ENCODE results near the gene ACTR5.
"Not testable (repeated sequence)": the region's sequence is repeated elsewhere in the genome, so short reads cannot be mapped to it uniquely, and the experiment has no call there.

The ACTR5 gene

GRCh38 chr20:38810926-38811630 lies 62.8 kb downstream of the ACTR5 start:
- no peak for TF ChIP-seq CTCF (IDR thresholded peaks at IDR 0.05; ENCODE audit: control insufficient read depth, extremely low read depth, insufficient read depth)
- no peak for DNase-seq (ENCODE audit: low read depth)
- no peak overlapping the region for H3K4me3 ChIP-seq (ENCODE audit: low read depth, low read length)

- no peak for DNase-seq (ENCODE audit: low read depth)
- no peak overlapping the region for H3K4me3 ChIP-seq (ENCODE audit: low read depth, low read length)
- TF ChIP-seq CTCF (IDR thresholded peaks at IDR 0.05; ENCODE audit: control insufficient read depth, extremely low read depth, insufficient read depth) = no peak
Measured at GRCh38 chr20:38811769-38812168, 63.5 kb downstream of the ACTR5 start.

- no peak for TF ChIP-seq CTCF (IDR thresholded peaks at IDR 0.05; ENCODE audit: control insufficient read depth, extremely low read depth, insufficient read depth)
- no peak for DNase-seq (ENCODE audit: low read depth)
- no peak overlapping the region for H3K4me3 ChIP-seq (ENCODE audit: low read depth, low read length)
Measured at GRCh38 chr20:38812182-38812581, 63.9 kb downstream of the ACTR5 start.

GRCh38 chr20:38812709-38813573 lies 64.7 kb downstream of the ACTR5 start:
- H3K4me3 ChIP-seq (ENCODE audit: low read depth, low read length) = no peak overlapping the region
- no peak for TF ChIP-seq CTCF (IDR thresholded peaks at IDR 0.05; ENCODE audit: control insufficient read depth, extremely low read depth, insufficient read depth)
- no peak for DNase-seq (ENCODE audit: low read depth)

- not testable (repeated sequence) for DNase-seq (ENCODE audit: low read depth); H3K4me3 ChIP-seq (ENCODE audit: low read depth, low read length)
Measured at GRCh38 chr20:38813574-38813962, 65.3 kb downstream of the ACTR5 start.

- H3K4me3 ChIP-seq (ENCODE audit: low read depth, low read length) = no peak overlapping the region
- DNase-seq (ENCODE audit: low read depth) = no peak
- no peak for TF ChIP-seq CTCF (IDR thresholded peaks at IDR 0.05; ENCODE audit: control insufficient read depth, extremely low read depth, insufficient read depth)
Measured at GRCh38 chr20:38815446-38815845, 67.2 kb downstream of the ACTR5 start.

All from LNCaP clone FGC (cell line).